K562 (cell line): Measurements from ENCODE around the gene H2BK1. TPM values are rescaled to one million over a fixed set of nuclear protein-coding genes. Genes with fewer than 3 reads are reported as not detected.
A peak's percentile ranks its signal among the peaks of the same experiment; 100 is the strongest.

Experiments used
- CLOCK ChIP-seq: fragments of 250-450 bp; sonication (Bioruptor Pico); IDR thresholded peaks from 2 replicates; pipeline ENCODE4 v1.4.0; 2020; ENCODE audit warnings: mild to moderate bottlenecking, moderate library complexity, borderline replicate concordance
- HDAC1 ChIP-seq, 2 experiments: fragments of 450-650 bp; IDR thresholded peaks; 2 replicates each; pipeline ENCODE4 v1.6.1; 2016 to 2017; ENCODE audit warnings: inconsistent platforms in 1 of 2, mild to moderate bottlenecking in 1 of 2, moderate library complexity in 1 of 2
- HIVEP1 ChIP-seq: fragments of 250-450 bp; sonication (Bioruptor Pico); IDR thresholded peaks from 2 replicates; pipeline ENCODE4 v1.4.0; 2020; ENCODE audit warnings: mild to moderate bottlenecking
- MCM5 ChIP-seq: fragments of 450-650 bp; IDR thresholded peaks from 2 replicates; pipeline ENCODE4 v1.6.1; 2016; ENCODE audit warnings: low read depth
- NFATC3 ChIP-seq: fragments of 450-650 bp; IDR thresholded peaks from 2 replicates; pipeline ENCODE4 v1.6.1; 2017; ENCODE audit warnings: mild to moderate bottlenecking
- NFE2 ChIP-seq: IDR thresholded peaks from 2 replicates; pipeline ENCODE4 v1.6.1; 2014; ENCODE audit warnings: antibody characterized with exemption, low read depth
- NR2F6 ChIP-seq: fragments of 450-650 bp; formaldehyde crosslinking; IDR thresholded peaks from 2 replicates; pipeline ENCODE4 v1.4.0; 2020; ENCODE audit warnings: mild to moderate bottlenecking
- RBBP5 ChIP-seq: fragments of 200-600 bp; sonication (generic); IDR thresholded peaks from 2 replicates; pipeline ENCODE4 v1.6.1; 2012; ENCODE audit warnings: borderline replicate concordance, mild to moderate bottlenecking, low read length, control low read depth, inconsistent platforms; ENCODE audit not compliant: insufficient read depth, poor library complexity, severe bottlenecking
- RBM25 ChIP-seq: fragments of 200-400 bp; formaldehyde crosslinking; IDR thresholded peaks from 2 replicates; pipeline ENCODE4 v1.6.1; 2018; ENCODE audit warnings: low read length, low read depth, moderate library complexity; ENCODE audit not compliant: severe bottlenecking
- SAP30 ChIP-seq: fragments of 200-600 bp; sonication (generic); IDR thresholded peaks from 2 replicates; pipeline ENCODE4 v1.6.1; 2012; ENCODE audit warnings: borderline replicate concordance, low read depth, mild to moderate bottlenecking, moderate library complexity, low read length, control low read depth, inconsistent platforms; ENCODE audit not compliant: insufficient read depth, poor library complexity, severe bottlenecking
- SMAD3 ChIP-seq: fragments of 450-650 bp; formaldehyde crosslinking; conservative IDR thresholded peaks from 2 replicates; pipeline ENCODE4 v1.4.0; 2020; ENCODE audit warnings: mild to moderate bottlenecking
- THAP12 ChIP-seq: fragments of 250-450 bp; sonication (Bioruptor Pico); IDR thresholded peaks from 2 replicates; pipeline ENCODE4 v1.9.0; 2021; ENCODE audit warnings: mild to moderate bottlenecking, inconsistent platforms
- polyA plus RNA-seq, 8 experiments: library from polyadenylated mRNA; depleted of rRNA in 4 of 8; stranded (reverse) in 5 of 8; unstranded in 3 of 8; fragments of >200 nt; fragmentation: Nextera tagmentation in 2 of 8; fragmentation: Illumina TruSeq in 1 of 8; extraction: Ambion mirVana in 2 of 8; extraction: Trizol in 1 of 8; gene quantifications; 2 replicates each; pipeline versions ENCODE4 v1.2.1 to v1.2.3, GENCODE V29; 2011 to 2014; ENCODE audit warnings: inconsistent platforms in 1 of 8, missing spikeins in 1 of 8
- total RNA-seq, 7 experiments: library from RNA; depleted of rRNA in 6 of 7; stranded (reverse); fragments of >200 nt in 6 of 7; fragmentation: Illumina TruSeq in 2 of 7; extraction: Trizol in 2 of 7; gene quantifications; 2 replicates each; pipeline versions ENCODE4 v1.2.1 to v1.2.3, GENCODE V29; 2011 to 2021; ENCODE audit warnings: low replicate concordance in 1 of 7
- TF ChIP-seq, protein P1 (sequence below): fragments of 150-350 bp; conservative IDR thresholded peaks from 2 replicates; pipeline ENCODE4 v1.6.1; 2014; ENCODE audit warnings: low read length
- TF ChIP-seq, protein P2 (sequence below): fragments of 450-650 bp; IDR thresholded peaks from 2 replicates; pipeline ENCODE4 v1.6.1; 2016; ENCODE audit warnings: low read depth, mild to moderate bottlenecking, moderate library complexity
- TF ChIP-seq, protein P3 (sequence below): fragments of 250-450 bp; sonication (Bioruptor Pico); IDR thresholded peaks from 2 replicates; pipeline ENCODE4 v1.8.0; 2022; ENCODE audit warnings: inconsistent platforms

H2BK1 gene
- total and polyA plus RNA-seq, 9 of the 15 experiments (the other 6 are each of a cell fraction or from before 2014, with no cell fraction given), result not detected

- TF ChIP-seq THAP12 (CRISPR knock-in tag) (peak; percentile 31; the same call in 1 of the 2 replicates), CLOCK (no peak), RBBP5 (peak; percentile 55), NFE2 (peak; percentile 85), MCM5 (no peak), SAP30 (peak; percentile 51), RBM25 (no peak), NR2F6 (CRISPR knock-in tag) (no peak), NFATC3 (no peak), HDAC1 (IDR thresholded peaks at IDR 0.05) (peak in 1 of 2 experiments; percentile 74; a peak in 2 of 4 replicates), SMAD3 (CRISPR knock-in tag) (no peak), HIVEP1 (CRISPR knock-in tag) (0 out of 2 replicates have a peak, but pooled peaks have one; percentile 16)
- TF ChIP-seq, protein P1, sequence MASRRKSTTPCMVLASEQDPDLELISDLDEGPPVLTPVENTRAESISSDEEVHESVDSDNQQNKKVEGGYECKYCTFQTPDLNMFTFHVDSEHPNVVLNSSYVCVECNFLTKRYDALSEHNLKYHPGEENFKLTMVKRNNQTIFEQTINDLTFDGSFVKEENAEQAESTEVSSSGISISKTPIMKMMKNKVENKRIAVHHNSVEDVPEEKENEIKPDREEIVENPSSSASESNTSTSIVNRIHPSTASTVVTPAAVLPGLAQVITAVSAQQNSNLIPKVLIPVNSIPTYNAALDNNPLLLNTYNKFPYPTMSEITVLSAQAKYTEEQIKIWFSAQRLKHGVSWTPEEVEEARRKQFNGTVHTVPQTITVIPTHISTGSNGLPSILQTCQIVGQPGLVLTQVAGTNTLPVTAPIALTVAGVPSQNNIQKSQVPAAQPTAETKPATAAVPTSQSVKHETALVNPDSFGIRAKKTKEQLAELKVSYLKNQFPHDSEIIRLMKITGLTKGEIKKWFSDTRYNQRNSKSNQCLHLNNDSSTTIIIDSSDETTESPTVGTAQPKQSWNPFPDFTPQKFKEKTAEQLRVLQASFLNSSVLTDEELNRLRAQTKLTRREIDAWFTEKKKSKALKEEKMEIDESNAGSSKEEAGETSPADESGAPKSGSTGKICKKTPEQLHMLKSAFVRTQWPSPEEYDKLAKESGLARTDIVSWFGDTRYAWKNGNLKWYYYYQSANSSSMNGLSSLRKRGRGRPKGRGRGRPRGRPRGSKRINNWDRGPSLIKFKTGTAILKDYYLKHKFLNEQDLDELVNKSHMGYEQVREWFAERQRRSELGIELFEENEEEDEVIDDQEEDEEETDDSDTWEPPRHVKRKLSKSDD, result no peak
- TF ChIP-seq, protein P2, sequence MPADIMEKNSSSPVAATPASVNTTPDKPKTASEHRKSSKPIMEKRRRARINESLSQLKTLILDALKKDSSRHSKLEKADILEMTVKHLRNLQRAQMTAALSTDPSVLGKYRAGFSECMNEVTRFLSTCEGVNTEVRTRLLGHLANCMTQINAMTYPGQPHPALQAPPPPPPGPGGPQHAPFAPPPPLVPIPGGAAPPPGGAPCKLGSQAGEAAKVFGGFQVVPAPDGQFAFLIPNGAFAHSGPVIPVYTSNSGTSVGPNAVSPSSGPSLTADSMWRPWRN, result no peak
- TF ChIP-seq, protein P3, sequence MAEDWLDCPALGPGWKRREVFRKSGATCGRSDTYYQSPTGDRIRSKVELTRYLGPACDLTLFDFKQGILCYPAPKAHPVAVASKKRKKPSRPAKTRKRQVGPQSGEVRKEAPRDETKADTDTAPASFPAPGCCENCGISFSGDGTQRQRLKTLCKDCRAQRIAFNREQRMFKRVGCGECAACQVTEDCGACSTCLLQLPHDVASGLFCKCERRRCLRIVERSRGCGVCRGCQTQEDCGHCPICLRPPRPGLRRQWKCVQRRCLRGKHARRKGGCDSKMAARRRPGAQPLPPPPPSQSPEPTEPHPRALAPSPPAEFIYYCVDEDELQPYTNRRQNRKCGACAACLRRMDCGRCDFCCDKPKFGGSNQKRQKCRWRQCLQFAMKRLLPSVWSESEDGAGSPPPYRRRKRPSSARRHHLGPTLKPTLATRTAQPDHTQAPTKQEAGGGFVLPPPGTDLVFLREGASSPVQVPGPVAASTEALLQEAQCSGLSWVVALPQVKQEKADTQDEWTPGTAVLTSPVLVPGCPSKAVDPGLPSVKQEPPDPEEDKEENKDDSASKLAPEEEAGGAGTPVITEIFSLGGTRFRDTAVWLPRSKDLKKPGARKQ (CRISPR knock-in tag), result no peak
Measured at GRCh38 chr7:151232917-151233701, 22.8 kb upstream of the H2BK1 start (continued).
